Neural progenitor cell (in vitro differentiated cells): ENCODE results near the gene GLIS2. TPM values are rescaled to one million over a fixed set of nuclear protein-coding genes. Genes with fewer than 3 reads are reported as not detected.

ENCODE experiments used
- DNase-seq: peaks from one replicate; pipeline ENCODE4 v3.0.0-alpha.2; 2016; ENCODE audit warnings: low spot score
- H2AFZ ChIP-seq: fragments of 200-600 bp; sonication (generic); replicated peaks from 2 replicates; pipeline ENCODE4 v1.6.1; 2016; ENCODE audit warnings: antibody characterized with exemption
- H3F3A ChIP-seq: fragments of 200-600 bp; sonication (generic); 2 replicates; pipeline ENCODE4 v1.6.1; 2016; ENCODE audit warnings: antibody characterized with exemption, low read depth
- H3K27ac ChIP-seq: fragments of 200-600 bp; sonication (generic); 2 replicates; pipeline ENCODE4 v1.5.1; 2016; ENCODE audit warnings: mild to moderate bottlenecking
- H3K27me3 ChIP-seq: fragments of 200-600 bp; sonication (generic); 2 replicates; pipeline ENCODE4 v1.6.1; 2016; ENCODE audit warnings: mild to moderate bottlenecking, moderate library complexity
- H3K36me3 ChIP-seq: fragments of 200-600 bp; sonication (generic); 2 replicates; pipeline ENCODE4 v1.5.1; 2016
- H3K4me1 ChIP-seq: fragments of 200-600 bp; sonication (generic); 2 replicates; pipeline ENCODE4 v1.6.1; 2016; ENCODE audit warnings: mixed run types
- H3K4me2 ChIP-seq: fragments of 200-600 bp; sonication (generic); 2 replicates; pipeline ENCODE4 v1.6.1; 2016
- H3K4me3 ChIP-seq: fragments of 200-600 bp; sonication (generic); 2 replicates; pipeline ENCODE4 v1.5.1; 2016
- H3K79me2 ChIP-seq: fragments of 200-600 bp; sonication (generic); 2 replicates; pipeline ENCODE4 v1.6.1; 2016; ENCODE audit warnings: low read depth
- H3K9ac ChIP-seq: fragments of 200-600 bp; sonication (generic); 2 replicates; pipeline ENCODE4 v1.6.1; 2016
- H3K9me3 ChIP-seq: fragments of 200-600 bp; sonication (generic); 2 replicates; pipeline ENCODE4 v1.5.1; 2016; ENCODE audit warnings: low read depth
- H4K20me1 ChIP-seq: fragments of 200-600 bp; sonication (generic); 2 replicates; pipeline ENCODE4 v1.6.1; 2016; ENCODE audit warnings: low read depth
- H3K27ac Mint-ChIP-seq: 3 replicates; pipeline ENCODE4 v1.8.0; 2021; ENCODE audit warnings: mixed read lengths
- H3K27me3 Mint-ChIP-seq: 2 replicates; pipeline ENCODE4 v1.8.0; 2022; ENCODE audit warnings: low read depth, mild to moderate bottlenecking, inconsistent platforms, moderate library complexity, mixed read lengths; ENCODE audit not compliant: insufficient read depth
- H3K36me3 Mint-ChIP-seq: 3 replicates; pipeline ENCODE4 v1.8.0; 2021; ENCODE audit warnings: mixed read lengths
- H3K4me1 Mint-ChIP-seq: 3 replicates; pipeline ENCODE4 v1.8.0; 2021; ENCODE audit warnings: mixed read lengths
- H3K4me3 Mint-ChIP-seq: 3 replicates; pipeline ENCODE4 v1.8.0; 2021; ENCODE audit warnings: mild to moderate bottlenecking, moderate library complexity, mixed read lengths
- H3K9me3 Mint-ChIP-seq: 3 replicates; pipeline ENCODE4 v1.8.0; 2020; ENCODE audit warnings: mixed read lengths
- CTCF ChIP-seq: fragments of 200-600 bp; sonication (generic); IDR thresholded peaks from 2 replicates; pipeline ENCODE4 v1.5.1; 2017; ENCODE audit warnings: antibody characterized with exemption, mild to moderate bottlenecking
- EZH2 ChIP-seq: fragments of 200-600 bp; sonication (generic); IDR thresholded peaks from 2 replicates; pipeline ENCODE4 v1.6.1; 2017; ENCODE audit warnings: antibody characterized with exemption, mild to moderate bottlenecking, moderate library complexity
- EZH2phosphoT487 ChIP-seq: fragments of 200-600 bp; sonication (generic); IDR thresholded peaks from 2 replicates; pipeline ENCODE4 v1.6.1; 2017; ENCODE audit warnings: antibody characterized with exemption
- total RNA-seq: library from RNA; depleted of rRNA; stranded (reverse); fragments of >200 nt; gene quantifications from 2 replicates; pipeline ENCODE4 v1.2.3, GENCODE V29; 2015; ENCODE audit warnings: low replicate concordance

GLIS2 gene
- total RNA-seq, 1 donor from 2014 or later = 0.15 TPM

GRCh38 chr16:4270595-4270994 lies 45.3 kb upstream of the GLIS2 start:
- H3K36me3 Mint-ChIP-seq = peaks cover 5% of the 10 kb centered on the region
- Histone ChIP-seq H3K36me3 (no peaks in the 10 kb centered on the region), H3K27ac (no peak overlapping the region), H3K4me2 (peak overlapping the region; percentile 78), H3K9ac (no peak overlapping the region), H4K20me1 (peaks cover 48% of the 10 kb centered on the region), H3K4me1 (peaks cover 4% of the 10 kb centered on the region), H3F3A (peaks cover 52% of the 10 kb centered on the region), H3K4me3 (peak overlapping the region; percentile 100), H3K27me3 (no peaks in the 10 kb centered on the region), H3K9me3 (no peaks in the 10 kb centered on the region), H3K79me2 (peaks cover 87% of the 10 kb centered on the region), H2AFZ (no peak overlapping the region)
- peak overlapping the region; percentile 97 for H3K4me3 Mint-ChIP-seq
- H3K27me3 Mint-ChIP-seq = peaks cover 4% of the 10 kb centered on the region
- TF ChIP-seq CTCF = no peak
- no peaks in the 10 kb centered on the region for H3K9me3 Mint-ChIP-seq
- peaks cover 11% of the 10 kb centered on the region for H3K4me1 Mint-ChIP-seq
- no peak for DNase-seq
- no peak overlapping the region for H3K27ac Mint-ChIP-seq

- Histone ChIP-seq H3K79me2 (peaks cover 79% of the 10 kb centered on the region), H4K20me1 (peaks cover 40% of the 10 kb centered on the region), H3F3A (peaks cover 44% of the 10 kb centered on the region), H3K4me3 (peak overlapping the region; percentile 100), H3K9ac (peak overlapping the region; percentile 87), H2AFZ (peak overlapping the region; percentile 89), H3K27me3 (no peaks in the 10 kb centered on the region), H3K4me2 (peak overlapping the region; percentile 78), H3K27ac (peak overlapping the region; percentile 85), H3K4me1 (peaks cover 4% of the 10 kb centered on the region), H3K36me3 (no peaks in the 10 kb centered on the region), H3K9me3 (no peaks in the 10 kb centered on the region)
- H3K4me3 Mint-ChIP-seq = peak overlapping the region; percentile 97
- peaks cover 8% of the 10 kb centered on the region for H3K4me1 Mint-ChIP-seq
- H3K27me3 Mint-ChIP-seq = peaks cover 4% of the 10 kb centered on the region
- peak; percentile 38 for TF ChIP-seq CTCF
- no peak for TF ChIP-seq EZH2phosphoT487
- H3K9me3 Mint-ChIP-seq = no peaks in the 10 kb centered on the region
- H3K36me3 Mint-ChIP-seq = peaks cover 5% of the 10 kb centered on the region
- DNase-seq = peak; percentile 96
- no peak overlapping the region for H3K27ac Mint-ChIP-seq
Observed at GRCh38 chr16:4271176-4272113, 44.4 kb upstream of the GLIS2 start.

- Mint-ChIP-seq H3K9me3 (no peaks in the 10 kb centered on the region), H3K27me3 (peaks cover 4% of the 10 kb centered on the region), H3K27ac (peak overlapping the region; percentile 94), H3K4me3 (peak overlapping the region; percentile 97), H3K4me1 (peaks cover 8% of the 10 kb centered on the region), H3K36me3 (peaks cover 5% of the 10 kb centered on the region)
- TF ChIP-seq EZH2 = no peak
- no peak for TF ChIP-seq CTCF
- no peak for TF ChIP-seq EZH2phosphoT487
- Histone ChIP-seq H3K4me2 (peak overlapping the region; percentile 78), H3K36me3 (no peaks in the 10 kb centered on the region), H3K79me2 (peaks cover 70% of the 10 kb centered on the region), H3K9ac (peak overlapping the region; percentile 87), H3F3A (peaks cover 38% of the 10 kb centered on the region), H3K27ac (peak overlapping the region; percentile 85), H4K20me1 (peaks cover 31% of the 10 kb centered on the region), H3K9me3 (no peaks in the 10 kb centered on the region), H2AFZ (peak overlapping the region; percentile 89), H3K27me3 (no peaks in the 10 kb centered on the region), H3K4me3 (peak overlapping the region; percentile 100), H3K4me1 (peaks cover 4% of the 10 kb centered on the region)
- peak; percentile 74 for DNase-seq
Observed at GRCh38 chr16:4272114-4272956, 43.5 kb upstream of the GLIS2 start.
